ENCODE data around the gene TRIM71.

TRIM71 gene

DNA sequence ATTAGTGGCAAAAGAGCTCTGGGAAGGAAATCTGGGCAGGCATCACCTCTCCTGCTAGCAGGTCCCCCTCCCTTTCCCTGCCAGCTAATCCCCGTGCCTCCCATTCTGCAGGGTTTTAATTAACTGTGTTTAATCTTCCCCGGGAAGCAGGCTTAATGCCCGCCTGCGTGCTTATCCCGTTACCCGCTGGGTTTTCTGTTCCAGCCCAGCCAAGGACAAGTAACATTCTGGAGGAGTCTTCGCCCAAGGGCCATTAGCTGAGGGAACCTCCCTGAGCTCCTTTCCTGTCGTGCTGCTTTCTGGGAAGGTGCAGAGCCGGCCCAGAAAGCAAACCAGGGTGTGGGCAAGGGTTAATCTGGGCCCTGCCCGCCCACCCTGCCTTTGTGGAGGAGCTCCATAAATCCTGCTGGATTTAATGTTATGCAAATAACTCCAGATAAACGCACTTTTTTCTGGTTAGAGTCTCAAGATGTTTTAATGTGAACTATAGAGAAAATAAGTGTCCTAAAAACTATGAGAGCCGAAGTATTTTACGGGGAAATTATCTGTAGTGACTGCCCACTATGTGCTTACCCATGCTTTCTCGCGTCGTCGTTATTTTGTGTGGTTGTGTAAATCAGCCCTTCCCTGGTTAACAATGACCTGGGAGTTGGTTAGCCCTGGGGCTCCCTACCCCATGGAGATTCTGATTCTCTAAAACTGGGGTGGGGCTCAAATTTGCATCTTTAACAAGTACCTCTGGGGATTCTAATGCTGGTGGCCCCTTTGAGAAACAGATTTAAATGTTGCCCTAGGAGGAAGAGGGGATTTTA, 25.9 kb downstream of the TRIM71 start (continued):
- no peak for TF ChIP-seq ZNF571 (tag by site-specific recombination; IDR thresholded peaks at IDR 0.05)
- 0 out of 2 replicates have a peak, but pooled peaks have one; percentile 16 for TF ChIP-seq ZNF335 (tag by site-specific recombination; conservative IDR thresholded peaks at IDR 0.05)
- TF ChIP-seq ZNF600 (tag by site-specific recombination; IDR thresholded peaks at IDR 0.05) = peak; percentile 70; the same call in 1 of the 2 replicates
- TF ChIP-seq ZSCAN23 (tag by site-specific recombination; IDR thresholded peaks at IDR 0.05) = no peak
- TF ChIP-seq, protein P1, sequence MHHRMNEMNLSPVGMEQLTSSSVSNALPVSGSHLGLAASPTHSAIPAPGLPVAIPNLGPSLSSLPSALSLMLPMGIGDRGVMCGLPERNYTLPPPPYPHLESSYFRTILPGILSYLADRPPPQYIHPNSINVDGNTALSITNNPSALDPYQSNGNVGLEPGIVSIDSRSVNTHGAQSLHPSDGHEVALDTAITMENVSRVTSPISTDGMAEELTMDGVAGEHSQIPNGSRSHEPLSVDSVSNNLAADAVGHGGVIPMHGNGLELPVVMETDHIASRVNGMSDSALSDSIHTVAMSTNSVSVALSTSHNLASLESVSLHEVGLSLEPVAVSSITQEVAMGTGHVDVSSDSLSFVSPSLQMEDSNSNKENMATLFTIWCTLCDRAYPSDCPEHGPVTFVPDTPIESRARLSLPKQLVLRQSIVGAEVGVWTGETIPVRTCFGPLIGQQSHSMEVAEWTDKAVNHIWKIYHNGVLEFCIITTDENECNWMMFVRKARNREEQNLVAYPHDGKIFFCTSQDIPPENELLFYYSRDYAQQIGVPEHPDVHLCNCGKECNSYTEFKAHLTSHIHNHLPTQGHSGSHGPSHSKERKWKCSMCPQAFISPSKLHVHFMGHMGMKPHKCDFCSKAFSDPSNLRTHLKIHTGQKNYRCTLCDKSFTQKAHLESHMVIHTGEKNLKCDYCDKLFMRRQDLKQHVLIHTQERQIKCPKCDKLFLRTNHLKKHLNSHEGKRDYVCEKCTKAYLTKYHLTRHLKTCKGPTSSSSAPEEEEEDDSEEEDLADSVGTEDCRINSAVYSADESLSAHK (tag by site-specific recombination; IDR thresholded peaks at IDR 0.05) = peak; percentile 25; the same call in 1 of the 2 replicates
- TF ChIP-seq, protein P2, sequence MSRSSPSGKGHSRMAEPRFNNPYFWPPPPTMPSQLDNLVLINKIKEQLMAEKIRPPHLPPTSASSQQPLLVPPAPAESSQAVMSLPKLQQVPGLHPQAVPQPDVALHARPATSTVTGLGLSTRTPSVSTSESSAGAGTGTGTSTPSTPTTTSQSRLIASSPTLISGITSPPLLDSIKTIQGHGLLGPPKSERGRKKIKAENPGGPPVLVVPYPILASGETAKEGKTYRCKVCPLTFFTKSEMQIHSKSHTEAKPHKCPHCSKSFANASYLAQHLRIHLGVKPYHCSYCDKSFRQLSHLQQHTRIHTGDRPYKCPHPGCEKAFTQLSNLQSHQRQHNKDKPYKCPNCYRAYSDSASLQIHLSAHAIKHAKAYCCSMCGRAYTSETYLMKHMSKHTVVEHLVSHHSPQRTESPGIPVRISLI (tag by site-specific recombination; IDR thresholded peaks at IDR 0.05) = no peak
- TF ChIP-seq, protein P3, sequence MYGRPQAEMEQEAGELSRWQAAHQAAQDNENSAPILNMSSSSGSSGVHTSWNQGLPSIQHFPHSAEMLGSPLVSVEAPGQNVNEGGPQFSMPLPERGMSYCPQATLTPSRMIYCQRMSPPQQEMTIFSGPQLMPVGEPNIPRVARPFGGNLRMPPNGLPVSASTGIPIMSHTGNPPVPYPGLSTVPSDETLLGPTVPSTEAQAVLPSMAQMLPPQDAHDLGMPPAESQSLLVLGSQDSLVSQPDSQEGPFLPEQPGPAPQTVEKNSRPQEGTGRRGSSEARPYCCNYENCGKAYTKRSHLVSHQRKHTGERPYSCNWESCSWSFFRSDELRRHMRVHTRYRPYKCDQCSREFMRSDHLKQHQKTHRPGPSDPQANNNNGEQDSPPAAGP (tag by site-specific recombination; IDR thresholded peaks at IDR 0.05) = peak; percentile 86
- TF ChIP-seq ZNF423 (tag by site-specific recombination; IDR thresholded peaks at IDR 0.05) = peak; percentile 48; the same call in 1 of the 2 replicates
- no peak for TF ChIP-seq ZNF610 (tag by site-specific recombination; IDR thresholded peaks at IDR 0.05; ENCODE audit: borderline replicate concordance)
- TF ChIP-seq ZNF184 (tag by site-specific recombination; IDR thresholded peaks at IDR 0.05) = no peak
- TF ChIP-seq, protein P4, sequence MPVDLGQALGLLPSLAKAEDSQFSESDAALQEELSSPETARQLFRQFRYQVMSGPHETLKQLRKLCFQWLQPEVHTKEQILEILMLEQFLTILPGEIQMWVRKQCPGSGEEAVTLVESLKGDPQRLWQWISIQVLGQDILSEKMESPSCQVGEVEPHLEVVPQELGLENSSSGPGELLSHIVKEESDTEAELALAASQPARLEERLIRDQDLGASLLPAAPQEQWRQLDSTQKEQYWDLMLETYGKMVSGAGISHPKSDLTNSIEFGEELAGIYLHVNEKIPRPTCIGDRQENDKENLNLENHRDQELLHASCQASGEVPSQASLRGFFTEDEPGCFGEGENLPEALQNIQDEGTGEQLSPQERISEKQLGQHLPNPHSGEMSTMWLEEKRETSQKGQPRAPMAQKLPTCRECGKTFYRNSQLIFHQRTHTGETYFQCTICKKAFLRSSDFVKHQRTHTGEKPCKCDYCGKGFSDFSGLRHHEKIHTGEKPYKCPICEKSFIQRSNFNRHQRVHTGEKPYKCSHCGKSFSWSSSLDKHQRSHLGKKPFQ (tag by site-specific recombination; IDR thresholded peaks at IDR 0.05) = no peak
- TF ChIP-seq TRIM28 (IDR thresholded peaks at IDR 0.05; ENCODE audit: borderline replicate concordance, low read length) = peak; percentile 56; the same call in 1 of the 2 replicates

DNA sequence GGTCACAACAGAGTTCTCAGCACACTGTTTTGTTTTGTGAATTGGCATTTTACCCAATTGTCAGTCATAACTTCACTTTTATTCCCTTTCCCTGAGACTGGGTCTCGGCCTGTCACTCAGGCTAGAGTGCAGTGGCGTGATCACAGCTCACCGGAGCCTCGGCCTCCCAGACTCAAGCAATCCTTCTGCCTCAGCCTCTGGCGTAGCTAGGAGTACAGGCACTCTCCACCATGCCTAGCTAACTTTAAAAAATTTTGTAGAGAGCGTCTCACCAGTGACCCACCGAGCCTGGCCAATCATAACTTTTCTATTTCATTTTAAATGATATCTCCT, 26.5 kb downstream of the TRIM71 start:
- H3K27ac ChIP-seq (ENCODE audit: extremely low read depth, low read depth, low read length) = no peak overlapping the region
- H3K9me3 ChIP-seq (ENCODE audit: control insufficient read depth, insufficient read depth, low read depth, low read length) = no peaks in the 10 kb centered on the region
- TF ChIP-seq SP3 (tag by site-specific recombination; IDR thresholded peaks at IDR 0.05) (no peak), ZNF16 (tag by site-specific recombination; IDR thresholded peaks at IDR 0.05; ENCODE audit: low read depth) (no peak), ZSCAN16 (tag by site-specific recombination; IDR thresholded peaks at IDR 0.05) (no peak), GFI1B (tag by site-specific recombination; IDR thresholded peaks at IDR 0.05) (no peak), ZNF558 (tag by site-specific recombination; IDR thresholded peaks at IDR 0.05) (no peak), ZNF610 (tag by site-specific recombination; IDR thresholded peaks at IDR 0.05; ENCODE audit: borderline replicate concordance) (no peak), OVOL3 (tag by site-specific recombination; IDR thresholded peaks at IDR 0.05) (no peak)
- TF ChIP-seq, protein P5, sequence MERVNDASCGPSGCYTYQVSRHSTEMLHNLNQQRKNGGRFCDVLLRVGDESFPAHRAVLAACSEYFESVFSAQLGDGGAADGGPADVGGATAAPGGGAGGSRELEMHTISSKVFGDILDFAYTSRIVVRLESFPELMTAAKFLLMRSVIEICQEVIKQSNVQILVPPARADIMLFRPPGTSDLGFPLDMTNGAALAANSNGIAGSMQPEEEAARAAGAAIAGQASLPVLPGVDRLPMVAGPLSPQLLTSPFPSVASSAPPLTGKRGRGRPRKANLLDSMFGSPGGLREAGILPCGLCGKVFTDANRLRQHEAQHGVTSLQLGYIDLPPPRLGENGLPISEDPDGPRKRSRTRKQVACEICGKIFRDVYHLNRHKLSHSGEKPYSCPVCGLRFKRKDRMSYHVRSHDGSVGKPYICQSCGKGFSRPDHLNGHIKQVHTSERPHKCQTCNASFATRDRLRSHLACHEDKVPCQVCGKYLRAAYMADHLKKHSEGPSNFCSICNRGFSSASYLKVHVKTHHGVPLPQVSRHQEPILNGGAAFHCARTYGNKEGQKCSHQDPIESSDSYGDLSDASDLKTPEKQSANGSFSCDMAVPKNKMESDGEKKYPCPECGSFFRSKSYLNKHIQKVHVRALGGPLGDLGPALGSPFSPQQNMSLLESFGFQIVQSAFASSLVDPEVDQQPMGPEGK (tag by site-specific recombination; IDR thresholded peaks at IDR 0.05) = no peak
- TF ChIP-seq, protein P6, sequence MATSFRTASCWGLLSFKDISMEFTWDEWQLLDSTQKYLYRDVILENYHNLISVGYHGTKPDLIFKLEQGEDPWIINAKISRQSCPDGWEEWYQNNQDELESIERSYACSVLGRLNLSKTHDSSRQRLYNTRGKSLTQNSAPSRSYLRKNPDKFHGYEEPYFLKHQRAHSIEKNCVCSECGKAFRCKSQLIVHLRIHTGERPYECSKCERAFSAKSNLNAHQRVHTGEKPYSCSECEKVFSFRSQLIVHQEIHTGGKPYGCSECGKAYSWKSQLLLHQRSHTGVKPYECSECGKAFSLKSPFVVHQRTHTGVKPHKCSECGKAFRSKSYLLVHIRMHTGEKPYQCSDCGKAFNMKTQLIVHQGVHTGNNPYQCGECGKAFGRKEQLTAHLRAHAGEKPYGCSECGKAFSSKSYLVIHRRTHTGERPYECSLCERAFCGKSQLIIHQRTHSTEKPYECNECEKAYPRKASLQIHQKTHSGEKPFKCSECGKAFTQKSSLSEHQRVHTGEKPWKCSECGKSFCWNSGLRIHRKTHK (tag by site-specific recombination; IDR thresholded peaks at IDR 0.05) = no peak
- TF ChIP-seq, protein P1 (tag by site-specific recombination; IDR thresholded peaks at IDR 0.05) = no peak
- CTCF ChIA-PET = no interaction called here
- no peaks in the 10 kb centered on the region for H3K4me1 ChIP-seq (ENCODE audit: control insufficient read depth, insufficient read depth, low read length)
- POLR2A ChIA-PET = no interaction called here
- no peak overlapping the region for H3K4me3 ChIP-seq (ENCODE audit: low read depth, low read length)
- no peaks in the 10 kb centered on the region for H3K36me3 ChIP-seq (ENCODE audit: control insufficient read depth in 2 of 2, insufficient read depth in 1 of 2, low read length in 2 of 2)
